Transverse colon (tissue), 4 donors: ENCODE results near the gene PXYLP1. TPM values are rescaled to one million over a fixed set of nuclear protein-coding genes. Genes with fewer than 3 reads are reported as not detected.
A peak's percentile ranks its signal among the peaks of the same experiment; 100 is the strongest.

Experiments used
- DNase-seq: peaks from one replicate; pipeline ENCODE4 v3.0.0-alpha.2; 2019
- H3K27ac ChIP-seq, 4 donors: fragments of 200-600 bp; sonication (generic); 2 replicates each; pipeline ENCODE4 v1.5.1; 2016 to 2018; ENCODE audit warnings: inconsistent platforms in 4 of 4
- H3K27me3 ChIP-seq: fragments of 200-600 bp; sonication (generic); 2 replicates; pipeline ENCODE4 v1.5.1; 2017; ENCODE audit warnings: inconsistent platforms
- H3K36me3 ChIP-seq, 4 donors: fragments of 200-600 bp; sonication (generic); 2 replicates each; pipeline ENCODE4 v1.5.1; 2017 to 2019; ENCODE audit warnings: inconsistent platforms in 4 of 4
- H3K4me1 ChIP-seq, 4 donors: fragments of 200-600 bp; sonication (generic); 2 replicates each; pipeline ENCODE4 v1.5.1; 2017 to 2020; ENCODE audit warnings: inconsistent platforms in 4 of 4
- H3K4me3 ChIP-seq, 4 donors: fragments of 200-600 bp; sonication (generic); 1 replicate in 1 of 4; 2 replicates in 3 of 4; pipeline versions ENCODE4 v1.5.1 to v1.6.1; 2017 to 2019; ENCODE audit warnings: inconsistent platforms in 4 of 4
- H3K9me3 ChIP-seq, 2 donors: fragments of 200-600 bp; sonication (generic); 2 replicates each; pipeline ENCODE4 v1.5.1; 2017 to 2019; ENCODE audit warnings: inconsistent platforms in 2 of 2
- CTCF ChIP-seq, 5 experiments: fragments of 200-600 bp in 3 of 5; fragments of 450-650 bp in 2 of 5; sonication (generic) in 3 of 5; IDR thresholded peaks; 1 replicate in 2 of 5; 2 replicates in 3 of 5; pipeline ENCODE4 v1.5.1; 2016 to 2017; ENCODE audit warnings: antibody characterized with exemption in 5 of 5, inconsistent platforms in 3 of 5, mild to moderate bottlenecking in 2 of 5, moderate library complexity in 1 of 5
- EP300 ChIP-seq: sonication (generic); formaldehyde crosslinking; IDR thresholded peaks from one replicate; pipeline ENCODE4 v1.6.1; 2017; ENCODE audit warnings: antibody characterized with exemption, low read depth
- POLR2A ChIP-seq: fragments of 450-650 bp; IDR thresholded peaks from one replicate; pipeline ENCODE4 v1.6.1; 2016; ENCODE audit warnings: antibody characterized with exemption, mild to moderate bottlenecking, moderate library complexity
- POLR2AphosphoS5 ChIP-seq, 3 donors: sonication (generic); formaldehyde crosslinking; IDR thresholded peaks; one replicate each; pipeline ENCODE4 v1.6.1; 2016; ENCODE audit warnings: antibody characterized with exemption in 3 of 3
- WGBS, 2 donors: methylation state at CpG; one replicate each; pipeline ENCODE4 v1.1.5; 2018; ENCODE audit warnings: low coverage in 1 of 2; 5-methylcytosine and 5-hydroxymethylcytosine counted together
- in situ Hi-C, 4 donors: fragments of 200-750 bp; cut with MboI; loops; one replicate each; pipeline versions ENCODE4 v1.15.0 to v1.15.1; 2017; ENCODE audit warnings: low sequenced_read_pairs in 3 of 4, low pct_ligation_motif_present in 1 of 4, low pct_unique_long_range_greater_than_20kb in 1 of 4
- intact Hi-C: fragments of 100-400 bp; cut with DNase I; formaldehyde crosslinking; loops from one replicate; pipeline ENCODE4 v1.15.1; 2023; ENCODE audit warnings: low total_unique reads
- total RNA-seq, 4 donors: library from RNA; depleted of rRNA; stranded (reverse); fragments of >200 nt; gene quantifications; one replicate each; pipeline ENCODE4 v1.1.0, GENCODE V29; 2016

Gene PXYLP1
- total RNA-seq, 4 donors from 2014 or later = 11.5 to 27.7 (median 12.2) TPM

GRCh38 chr3:141255846-141256261, 24.2 kb downstream of the PXYLP1 start:
- Histone ChIP-seq H3K27me3 (no peaks in the 10 kb centered on the region), H3K9me3 (no peaks in the 10 kb centered on the region), H3K27ac (no peak overlapping the region), H3K4me3 (no peak overlapping the region), H3K36me3 (no peaks in the 10 kb centered on the region), H3K4me1 (no peaks in the 10 kb centered on the region)
- in situ Hi-C loops = no loop called here
- TF ChIP-seq POLR2AphosphoS5 (IDR thresholded peaks at IDR 0.05) (no peak), CTCF (IDR thresholded peaks at IDR 0.05) (peak in 2 of 5 experiments; percentile 9 to 28), POLR2A (no peak), EP300 (no peak)
- intact Hi-C loops = no loop called here
- DNase-seq = no peak
- 27 to 81% methylated on average over 3 to 6 of the region's 6 CpGs for WGBS, 2 donors

- WGBS, 2 donors = 95% methylated on average over 5 to 6 of the region's 6 CpGs
These were observed 25.2 kb downstream of the PXYLP1 start for GRCh38 chr3:141256820-141257219.

GRCh38 chr3:141257961-141258360, 26.3 kb downstream of the PXYLP1 start:
- intact Hi-C loops = no loop called here
- Histone ChIP-seq H3K4me1 (no peaks in the 10 kb centered on the region), H3K36me3 (no peaks in the 10 kb centered on the region), H3K27me3 (no peaks in the 10 kb centered on the region), H3K9me3 (no peaks in the 10 kb centered on the region), H3K27ac (no peak overlapping the region), H3K4me3 (no peak overlapping the region)
- WGBS, 2 donors = 91 to 95% methylated on average over 3 to 8 of the region's 8 CpGs
- no peak for TF ChIP-seq CTCF (IDR thresholded peaks at IDR 0.05)
- DNase-seq = no peak
- in situ Hi-C loops = no loop called here

More at GRCh38 chr3:141256820-141257219, 25.2 kb downstream of the PXYLP1 start:
- Histone ChIP-seq H3K9me3 (no peaks in the 10 kb centered on the region), H3K36me3 (no peaks in the 10 kb centered on the region), H3K4me3 (no peak overlapping the region), H3K27me3 (no peaks in the 10 kb centered on the region), H3K4me1 (no peaks in the 10 kb centered on the region), H3K27ac (no peak overlapping the region)
- in situ Hi-C loops = no loop called here
- DNase-seq = no peak
- no peak for TF ChIP-seq CTCF (IDR thresholded peaks at IDR 0.05)
- intact Hi-C loops = no loop called here

- in situ Hi-C loops = no loop called here
- H3K4me1 ChIP-seq = no peaks in the 10 kb centered on the region
These were observed 27.3 kb downstream of the PXYLP1 start for GRCh38 chr3:141258973-141259372.

More at GRCh38 chr3:141258973-141259372, 27.3 kb downstream of the PXYLP1 start:
- no peaks in the 10 kb centered on the region for H3K27me3 ChIP-seq
- no peaks in the 10 kb centered on the region for H3K36me3 ChIP-seq
- WGBS, 2 donors = 96 to 97% methylated on average over 2 of the region's 2 CpGs
- TF ChIP-seq POLR2A (no peak), EP300 (no peak), CTCF (IDR thresholded peaks at IDR 0.05) (no peak), POLR2AphosphoS5 (IDR thresholded peaks at IDR 0.05) (no peak)
- intact Hi-C loops = no loop called here
- no peak overlapping the region for H3K27ac ChIP-seq
- no peak for DNase-seq
- no peaks in the 10 kb centered on the region for H3K9me3 ChIP-seq
- H3K4me3 ChIP-seq = no peak overlapping the region
